HL-60 (cell line): ENCODE data around the gene PIM2.

ENCODE experiments used
- CTCF ChIP-seq: IDR thresholded peaks from one replicate; pipeline ENCODE4 v1.5.1; 2011; ENCODE audit warnings: low read length, control low read depth, inconsistent platforms; ENCODE audit not compliant: insufficient read depth
- GABPA ChIP-seq: IDR thresholded peaks from 2 replicates; pipeline ENCODE4 v1.6.1; 2012; ENCODE audit warnings: low read depth
- POLR2AphosphoS5 ChIP-seq: IDR thresholded peaks from 2 replicates; pipeline ENCODE4 v1.6.1; 2012; ENCODE audit warnings: low read depth

- TF ChIP-seq CTCF (no peak), GABPA (no peak), POLR2AphosphoS5 (no peak)
Observed at GRCh38 chrX:48942895-48943294, 24.1 kb upstream of the PIM2 start.
